ENCODE measurements around the gene GNG2.

GNG2 gene

DNA sequence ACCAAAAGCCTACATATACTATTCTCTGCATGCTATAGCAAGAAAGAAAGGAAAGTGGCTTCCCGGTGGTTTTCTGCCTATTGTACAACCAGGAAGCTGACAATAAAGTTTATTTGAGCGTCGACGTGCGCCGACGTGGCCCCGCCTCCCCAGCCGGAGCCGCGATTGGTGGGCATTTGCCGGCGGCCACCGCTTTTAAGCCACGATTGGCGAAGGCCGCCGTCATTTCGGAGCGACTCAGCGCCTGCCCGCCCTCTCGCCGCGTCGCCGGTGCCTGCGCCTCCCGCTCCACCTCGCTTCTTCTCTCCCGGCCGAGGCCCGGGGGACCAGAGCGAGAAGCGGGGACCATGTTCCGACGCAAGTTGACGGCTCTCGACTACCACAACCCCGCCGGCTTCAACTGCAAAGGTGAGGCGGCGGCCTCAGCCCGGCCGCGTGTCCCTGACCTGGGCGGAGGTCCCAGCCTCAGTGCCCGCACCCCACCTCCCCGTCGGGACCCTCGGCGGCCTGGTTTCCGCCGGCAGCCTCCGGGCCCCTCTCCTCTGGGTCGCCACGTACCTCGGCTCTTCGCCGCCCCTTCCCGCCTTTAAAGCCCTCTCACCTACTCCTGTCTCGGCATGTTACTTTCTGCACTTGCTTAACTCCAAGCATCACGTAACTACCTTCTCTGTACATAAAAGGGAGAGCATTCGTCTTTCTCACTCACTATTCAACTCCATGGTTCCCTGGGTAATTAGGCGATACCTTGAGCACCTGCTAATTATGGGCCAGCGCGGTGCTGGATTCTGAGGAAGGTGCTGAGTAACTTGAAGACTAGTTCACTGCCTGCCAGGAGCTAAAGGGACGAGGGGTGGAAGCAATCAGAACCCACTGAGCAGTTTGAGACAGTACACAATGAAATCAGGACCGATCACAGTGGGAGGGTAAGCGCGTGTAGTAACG lies 129.2 kb downstream of the GNG2 start, which contains the start of gene RTRAF:
Gene RTRAF, plus strand, starts transcription at position 254 of the 942 bp plus-strand sequence. Its CDS starts 94 bp downstream, at position 348.
- peaks cover 41% of the 10 kb centered on the region for H3K36me3 ChIP-seq (ENCODE audit: low read depth)
- no peaks in the 10 kb centered on the region for H3K9me3 ChIP-seq (ENCODE audit: severe bottlenecking)
- ATAC-seq (ENCODE audit: low read depth) (peak; percentile 97), DNase-seq (ENCODE audit: low spot score) (peak; percentile 95)
- H3K27ac ChIP-seq (ENCODE audit: poor library complexity, severe bottlenecking) = peak within 1 kb of the TSS; percentile 29
- peak within 1 kb of the TSS; percentile 92 for H3K4me3 ChIP-seq (ENCODE audit: severe bottlenecking)
- no peaks in the 10 kb centered on the region for H3K27me3 ChIP-seq (ENCODE audit: insufficient read depth, poor library complexity, severe bottlenecking)
- TF ChIP-seq, protein P1, sequence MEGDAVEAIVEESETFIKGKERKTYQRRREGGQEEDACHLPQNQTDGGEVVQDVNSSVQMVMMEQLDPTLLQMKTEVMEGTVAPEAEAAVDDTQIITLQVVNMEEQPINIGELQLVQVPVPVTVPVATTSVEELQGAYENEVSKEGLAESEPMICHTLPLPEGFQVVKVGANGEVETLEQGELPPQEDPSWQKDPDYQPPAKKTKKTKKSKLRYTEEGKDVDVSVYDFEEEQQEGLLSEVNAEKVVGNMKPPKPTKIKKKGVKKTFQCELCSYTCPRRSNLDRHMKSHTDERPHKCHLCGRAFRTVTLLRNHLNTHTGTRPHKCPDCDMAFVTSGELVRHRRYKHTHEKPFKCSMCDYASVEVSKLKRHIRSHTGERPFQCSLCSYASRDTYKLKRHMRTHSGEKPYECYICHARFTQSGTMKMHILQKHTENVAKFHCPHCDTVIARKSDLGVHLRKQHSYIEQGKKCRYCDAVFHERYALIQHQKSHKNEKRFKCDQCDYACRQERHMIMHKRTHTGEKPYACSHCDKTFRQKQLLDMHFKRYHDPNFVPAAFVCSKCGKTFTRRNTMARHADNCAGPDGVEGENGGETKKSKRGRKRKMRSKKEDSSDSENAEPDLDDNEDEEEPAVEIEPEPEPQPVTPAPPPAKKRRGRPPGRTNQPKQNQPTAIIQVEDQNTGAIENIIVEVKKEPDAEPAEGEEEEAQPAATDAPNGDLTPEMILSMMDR (IDR thresholded peaks at IDR 0.05; ENCODE audit: poor library complexity, severe bottlenecking) = no peak
- H3K4me1 ChIP-seq (ENCODE audit: insufficient read depth, poor library complexity, severe bottlenecking) = peaks cover 9% of the 10 kb centered on the region

DNA sequence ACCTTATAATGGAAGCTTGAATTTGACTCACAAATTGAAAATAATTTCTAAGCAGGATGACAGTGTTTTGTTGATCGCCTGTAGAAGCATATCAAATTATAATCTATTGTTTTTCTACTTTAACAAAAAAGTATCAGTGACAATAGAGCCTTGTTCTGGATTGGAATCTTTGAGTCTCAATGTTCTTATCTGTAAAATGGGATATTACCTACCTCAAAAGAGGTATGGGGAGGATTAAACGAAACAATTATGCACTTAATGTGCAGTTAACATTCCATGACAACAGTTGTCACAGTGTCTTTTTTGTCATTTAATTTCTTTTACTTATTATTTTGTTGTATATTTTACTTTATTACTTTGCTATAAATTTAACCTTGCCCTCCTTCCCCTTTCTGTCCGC lies 130.1 kb downstream of the GNG2 start:
- H3K4me3 ChIP-seq (ENCODE audit: severe bottlenecking) = peak overlapping the region; percentile 92
- H3K4me1 ChIP-seq (ENCODE audit: insufficient read depth, poor library complexity, severe bottlenecking) = peaks cover 9% of the 10 kb centered on the region
- H3K27me3 ChIP-seq (ENCODE audit: insufficient read depth, poor library complexity, severe bottlenecking) = no peaks in the 10 kb centered on the region
- H3K27ac ChIP-seq (ENCODE audit: poor library complexity, severe bottlenecking) = no peak overlapping the region
- ATAC-seq (ENCODE audit: low read depth) (no peak), DNase-seq (ENCODE audit: low spot score) (no peak)
- peaks cover 50% of the 10 kb centered on the region for H3K36me3 ChIP-seq (ENCODE audit: low read depth)
- TF ChIP-seq, protein P1 (IDR thresholded peaks at IDR 0.05; ENCODE audit: poor library complexity, severe bottlenecking) = no peak
- no peaks in the 10 kb centered on the region for H3K9me3 ChIP-seq (ENCODE audit: severe bottlenecking)

DNA sequence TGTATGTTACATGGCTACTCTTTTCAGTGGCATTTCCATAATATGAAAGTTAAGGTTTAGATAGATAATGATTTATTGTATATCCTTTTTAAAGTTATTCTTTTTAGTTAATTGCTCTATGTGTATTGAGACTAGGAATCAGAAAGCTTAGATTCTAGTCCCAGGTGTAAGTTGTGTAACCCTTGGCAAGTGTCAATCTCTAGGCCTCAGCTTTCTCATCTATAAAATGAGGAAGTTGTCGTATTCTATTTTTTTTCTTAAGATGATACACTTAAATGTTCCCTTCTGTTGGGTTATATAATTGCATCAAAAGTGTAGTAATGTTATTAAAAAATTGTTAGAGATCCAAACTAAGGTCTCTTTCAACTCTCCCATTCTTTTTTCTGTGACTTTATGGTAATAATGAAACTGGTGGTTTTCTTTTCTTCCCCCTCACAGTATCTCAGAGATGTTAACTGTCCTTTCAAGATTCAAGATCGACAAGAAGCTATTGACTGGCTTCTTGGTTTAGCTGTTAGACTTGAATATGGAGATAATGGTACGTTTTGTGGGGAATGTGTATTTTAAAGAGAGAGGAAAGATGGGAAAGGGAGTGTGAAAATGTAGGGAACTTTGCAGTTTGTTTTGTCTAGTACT lies 133.0 kb downstream of the GNG2 start:
- DNase-seq (ENCODE audit: low spot score) (no peak), ATAC-seq (ENCODE audit: low read depth) (no peak)
- H3K4me3 ChIP-seq (ENCODE audit: severe bottlenecking) = no peak overlapping the region
- H3K27ac ChIP-seq (ENCODE audit: poor library complexity, severe bottlenecking) = no peak overlapping the region
- TF ChIP-seq, protein P1 (IDR thresholded peaks at IDR 0.05; ENCODE audit: poor library complexity, severe bottlenecking) = no peak
- H3K27me3 ChIP-seq (ENCODE audit: insufficient read depth, poor library complexity, severe bottlenecking) = no peaks in the 10 kb centered on the region
- peaks cover 9% of the 10 kb centered on the region for H3K4me1 ChIP-seq (ENCODE audit: insufficient read depth, poor library complexity, severe bottlenecking)
- H3K36me3 ChIP-seq (ENCODE audit: low read depth) = peaks cover 79% of the 10 kb centered on the region
- no peaks in the 10 kb centered on the region for H3K9me3 ChIP-seq (ENCODE audit: severe bottlenecking)

GRCh38 chr14:51996148-51996746 lies 135.8 kb downstream of the GNG2 start:
- Histone ChIP-seq H3K36me3 (ENCODE audit: low read depth) (peaks cover 100% of the 10 kb centered on the region), H3K4me3 (ENCODE audit: severe bottlenecking) (no peak overlapping the region), H3K9me3 (ENCODE audit: severe bottlenecking) (no peaks in the 10 kb centered on the region), H3K4me1 (ENCODE audit: insufficient read depth, poor library complexity, severe bottlenecking) (no peaks in the 10 kb centered on the region), H3K27me3 (ENCODE audit: insufficient read depth, poor library complexity, severe bottlenecking) (no peaks in the 10 kb centered on the region), H3K27ac (ENCODE audit: poor library complexity, severe bottlenecking) (no peak overlapping the region)
- ATAC-seq (ENCODE audit: low read depth) (no peak), DNase-seq (ENCODE audit: low spot score) (no peak)
- TF ChIP-seq, protein P1 (IDR thresholded peaks at IDR 0.05; ENCODE audit: poor library complexity, severe bottlenecking) = peak; percentile 92

All from RWPE2 (cell line).